Spleen (tissue), 7 donors: ENCODE measurements around the gene SLCO2B1.

ENCODE experiments used
- POLR2A ChIP-seq, 3 donors: fragments of 450-650 bp; IDR thresholded peaks; one replicate each; pipeline ENCODE4 v1.5.1; 2017; ENCODE audit warnings: antibody characterized with exemption in 3 of 3, mild to moderate bottlenecking in 1 of 3
- POLR2AphosphoS5 ChIP-seq, 3 donors: sonication (generic); formaldehyde crosslinking; IDR thresholded peaks; one replicate each; pipeline ENCODE4 v1.5.1; 2017; ENCODE audit warnings: antibody characterized with exemption in 3 of 3
- TF ChIP-seq, protein P1 (sequence below), 11 experiments: fragments of 200-600 bp in 7 of 11; fragments of 450-650 bp in 4 of 11; sonication (generic) in 4 of 11; IDR thresholded peaks in 8 of 11; conservative IDR thresholded peaks in 3 of 11; 1 replicate in 7 of 11; 2 replicates in 4 of 11; pipeline versions ENCODE4 v1.4.0 to v1.8.0; 2016 to 2021; ENCODE audit warnings: antibody characterized with exemption in 11 of 11, inconsistent platforms in 4 of 11, mild to moderate bottlenecking in 1 of 11
- donor health status: DM: no; HTN: no; CAD: no; lungs with moderate emphysema.
- donor health status: DM: no; HTN: no; CAD: no.
- donor health status: DM: no; HTN: no; CAD: no.

- TF ChIP-seq, protein P1, sequence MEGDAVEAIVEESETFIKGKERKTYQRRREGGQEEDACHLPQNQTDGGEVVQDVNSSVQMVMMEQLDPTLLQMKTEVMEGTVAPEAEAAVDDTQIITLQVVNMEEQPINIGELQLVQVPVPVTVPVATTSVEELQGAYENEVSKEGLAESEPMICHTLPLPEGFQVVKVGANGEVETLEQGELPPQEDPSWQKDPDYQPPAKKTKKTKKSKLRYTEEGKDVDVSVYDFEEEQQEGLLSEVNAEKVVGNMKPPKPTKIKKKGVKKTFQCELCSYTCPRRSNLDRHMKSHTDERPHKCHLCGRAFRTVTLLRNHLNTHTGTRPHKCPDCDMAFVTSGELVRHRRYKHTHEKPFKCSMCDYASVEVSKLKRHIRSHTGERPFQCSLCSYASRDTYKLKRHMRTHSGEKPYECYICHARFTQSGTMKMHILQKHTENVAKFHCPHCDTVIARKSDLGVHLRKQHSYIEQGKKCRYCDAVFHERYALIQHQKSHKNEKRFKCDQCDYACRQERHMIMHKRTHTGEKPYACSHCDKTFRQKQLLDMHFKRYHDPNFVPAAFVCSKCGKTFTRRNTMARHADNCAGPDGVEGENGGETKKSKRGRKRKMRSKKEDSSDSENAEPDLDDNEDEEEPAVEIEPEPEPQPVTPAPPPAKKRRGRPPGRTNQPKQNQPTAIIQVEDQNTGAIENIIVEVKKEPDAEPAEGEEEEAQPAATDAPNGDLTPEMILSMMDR (IDR thresholded peaks at IDR 0.05 in 8 of 11, conservative IDR thresholded peaks at IDR 0.05 in 3 of 11), result no peak
- TF ChIP-seq POLR2A (IDR thresholded peaks at IDR 0.05) (no peak), POLR2AphosphoS5 (IDR thresholded peaks at IDR 0.05) (peak in 1 of 3 donors; percentile 31)
Observed at GRCh38 chr11:75182664-75183063, 31.8 kb downstream of the SLCO2B1 start.
